MCF 10A (cell line): Measurements from ENCODE around the gene SNX14. TPM values are rescaled to one million over a fixed set of nuclear protein-coding genes. Genes with fewer than 3 reads are reported as not detected.
A peak's percentile ranks its signal among the peaks of the same experiment; 100 is the strongest.

Experiments used
- Bru-seq: library from RNA; stranded (reverse); fragments of 400-500 nt; gene quantifications from one replicate; lab custom pipeline; 2021; lab: Mats Ljungman, UMichigan
- BruChase-seq, 2 experiments: library from RNA; stranded (reverse); fragments of 400-500 nt; gene quantifications; one replicate each; lab custom pipeline; 2021; lab: Mats Ljungman, UMichigan
- BruUV-seq: library from RNA; stranded (reverse); fragments of 400-500 nt; replicated peaks from 2 replicates; lab custom pipeline; 2021; lab: Mats Ljungman, UMichigan
- CTCF ChIA-PET: fragments of 300-600 bp; sonication (Branson Sonifier 250); formaldehyde crosslinking; extraction: SDS; loops from one replicate; lab custom pipeline; 2021; ENCODE audit warnings: antibody characterized with exemption, inconsistent platforms; lab: Yijun Ruan, JAX
- POLR2A ChIA-PET: fragments of 300-600, 350-650 bp; sonication (Branson Sonifier 250); formaldehyde crosslinking; extraction: SDS; loops from one replicate; lab custom pipeline; 2020; ENCODE audit warnings: antibody characterized with exemption, inconsistent platforms; lab: Yijun Ruan, JAX
- DNase-seq: peaks from one replicate; pipeline ENCODE4 v3.0.0-alpha.2; 2018; ENCODE audit not compliant: unreplicated experiment
- H3K27ac Mint-ChIP-seq: one replicate; pipeline ENCODE4 v1.8.0; 2022; ENCODE audit warnings: mild to moderate bottlenecking, low read depth, mixed read lengths; ENCODE audit not compliant: unreplicated experiment
- H3K27me3 Mint-ChIP-seq: one replicate; pipeline ENCODE4 v1.8.0; 2022; ENCODE audit warnings: mixed read lengths; ENCODE audit not compliant: insufficient read depth, unreplicated experiment
- H3K36me3 Mint-ChIP-seq: one replicate; pipeline ENCODE4 v1.8.0; 2022; ENCODE audit warnings: mild to moderate bottlenecking, moderate library complexity, mixed read lengths; ENCODE audit not compliant: insufficient read depth, unreplicated experiment
- H3K4me1 Mint-ChIP-seq: one replicate; pipeline ENCODE4 v1.8.0; 2022; ENCODE audit warnings: mixed read lengths; ENCODE audit not compliant: insufficient read depth, unreplicated experiment
- H3K4me3 Mint-ChIP-seq: one replicate; pipeline ENCODE4 v1.8.0; 2022; ENCODE audit warnings: mild to moderate bottlenecking, moderate library complexity, mixed read lengths; ENCODE audit not compliant: unreplicated experiment
- H3K9me3 Mint-ChIP-seq: one replicate; pipeline ENCODE4 v1.8.0; 2022; ENCODE audit warnings: mixed read lengths; ENCODE audit not compliant: unreplicated experiment
- intact Hi-C: fragments of 100-400 bp; cut with micrococcal nuclease; formaldehyde crosslinking; loops from 2 replicates; pipeline ENCODE4 v1.14.1; 2022
- long read RNA-seq: library from polyadenylated mRNA; stranded (forward); transcript quantifications from one replicate; pipeline ENCODE4 v2.0.0, GENCODE V29; 2022
- total RNA-seq: library from RNA; stranded (reverse); gene quantifications from 2 replicates; pipeline ENCODE4 v1.2.3, GENCODE V29; 2022
- TF ChIP-seq, protein P1 (sequence below): fragments of 200-600 bp; IDR thresholded peaks from one replicate; pipeline ENCODE4 v1.8.0; 2022; ENCODE audit warnings: antibody characterized with exemption, mild to moderate bottlenecking; ENCODE audit not compliant: unreplicated experiment

SNX14 gene, protein sequence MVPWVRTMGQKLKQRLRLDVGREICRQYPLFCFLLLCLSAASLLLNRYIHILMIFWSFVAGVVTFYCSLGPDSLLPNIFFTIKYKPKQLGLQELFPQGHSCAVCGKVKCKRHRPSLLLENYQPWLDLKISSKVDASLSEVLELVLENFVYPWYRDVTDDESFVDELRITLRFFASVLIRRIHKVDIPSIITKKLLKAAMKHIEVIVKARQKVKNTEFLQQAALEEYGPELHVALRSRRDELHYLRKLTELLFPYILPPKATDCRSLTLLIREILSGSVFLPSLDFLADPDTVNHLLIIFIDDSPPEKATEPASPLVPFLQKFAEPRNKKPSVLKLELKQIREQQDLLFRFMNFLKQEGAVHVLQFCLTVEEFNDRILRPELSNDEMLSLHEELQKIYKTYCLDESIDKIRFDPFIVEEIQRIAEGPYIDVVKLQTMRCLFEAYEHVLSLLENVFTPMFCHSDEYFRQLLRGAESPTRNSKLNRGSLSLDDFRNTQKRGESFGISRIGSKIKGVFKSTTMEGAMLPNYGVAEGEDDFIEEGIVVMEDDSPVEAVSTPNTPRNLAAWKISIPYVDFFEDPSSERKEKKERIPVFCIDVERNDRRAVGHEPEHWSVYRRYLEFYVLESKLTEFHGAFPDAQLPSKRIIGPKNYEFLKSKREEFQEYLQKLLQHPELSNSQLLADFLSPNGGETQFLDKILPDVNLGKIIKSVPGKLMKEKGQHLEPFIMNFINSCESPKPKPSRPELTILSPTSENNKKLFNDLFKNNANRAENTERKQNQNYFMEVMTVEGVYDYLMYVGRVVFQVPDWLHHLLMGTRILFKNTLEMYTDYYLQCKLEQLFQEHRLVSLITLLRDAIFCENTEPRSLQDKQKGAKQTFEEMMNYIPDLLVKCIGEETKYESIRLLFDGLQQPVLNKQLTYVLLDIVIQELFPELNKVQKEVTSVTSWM
- 71.3 and 71.6 TPM in 2 replicates for total RNA-seq
- percentile 89 among the genes with signal in this experiment for Bru-seq, nascent RNA
- percentile 87 among the genes with signal in this experiment for BruChase-seq, experiment 1, labeled RNA remaining after a 6-hour chase
- percentile 94 among the genes with signal in this experiment for BruChase-seq, experiment 2, labeled RNA remaining after a 2-hour chase
- long read RNA-seq, transcript SNX14-201 (29 exons, 3,486 nt), result major isoform, 21 of 93 reads
- long read RNA-seq, transcript SNX14-203 (28 exons, 3,111 nt), result minor isoform, 20 of 93 reads
- long read RNA-seq, partial matches to known transcripts, result 9 of 93 reads
- long read RNA-seq, other reads (novel, unspliced or antisense), result 42 of 93 reads

DNA sequence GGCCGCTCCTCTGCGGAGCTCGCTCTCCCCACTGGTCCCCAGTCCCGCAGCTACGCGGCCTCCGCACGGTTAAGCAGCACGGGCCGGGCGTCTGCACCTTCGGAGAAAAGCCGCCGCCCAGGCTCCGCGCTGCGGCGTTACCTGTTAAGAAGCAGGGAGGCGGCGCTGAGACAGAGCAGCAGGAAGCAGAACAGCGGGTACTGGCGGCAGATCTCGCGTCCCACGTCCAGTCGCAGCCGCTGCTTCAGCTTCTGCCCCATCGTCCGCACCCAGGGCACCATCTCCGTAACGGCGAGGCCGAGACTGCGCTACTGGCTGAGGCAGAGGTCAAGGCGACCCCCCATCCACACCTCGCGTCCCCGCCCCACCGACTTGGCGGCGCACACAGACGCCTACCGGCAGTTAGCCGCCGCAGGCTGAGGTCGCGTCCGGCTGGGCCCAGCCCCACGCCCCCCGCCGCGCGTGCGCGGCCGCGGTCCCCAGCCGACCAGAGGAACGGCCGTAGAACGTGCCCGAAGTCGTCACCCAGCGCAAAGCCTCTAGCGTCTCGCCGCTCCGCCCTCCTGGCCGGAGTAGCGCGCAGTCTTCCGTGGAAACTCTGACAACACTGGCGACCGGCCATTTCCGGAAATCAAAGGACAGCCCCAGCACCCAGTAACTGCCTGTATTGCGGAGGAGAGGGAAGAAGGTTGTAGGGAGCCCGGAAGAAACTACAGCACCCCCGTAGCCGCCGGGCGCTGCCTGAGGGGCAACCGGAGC is at the start of gene SNX14:
SNX14 (minus strand) TSS at position 421 of the 759 bp plus-strand sequence; CDS start at position 281, 140 bp downstream.
- peaks cover 4% of the 10 kb centered on the region for H3K36me3 Mint-ChIP-seq
- no peaks in the 10 kb centered on the region for H3K9me3 Mint-ChIP-seq
- TF ChIP-seq, protein P1, sequence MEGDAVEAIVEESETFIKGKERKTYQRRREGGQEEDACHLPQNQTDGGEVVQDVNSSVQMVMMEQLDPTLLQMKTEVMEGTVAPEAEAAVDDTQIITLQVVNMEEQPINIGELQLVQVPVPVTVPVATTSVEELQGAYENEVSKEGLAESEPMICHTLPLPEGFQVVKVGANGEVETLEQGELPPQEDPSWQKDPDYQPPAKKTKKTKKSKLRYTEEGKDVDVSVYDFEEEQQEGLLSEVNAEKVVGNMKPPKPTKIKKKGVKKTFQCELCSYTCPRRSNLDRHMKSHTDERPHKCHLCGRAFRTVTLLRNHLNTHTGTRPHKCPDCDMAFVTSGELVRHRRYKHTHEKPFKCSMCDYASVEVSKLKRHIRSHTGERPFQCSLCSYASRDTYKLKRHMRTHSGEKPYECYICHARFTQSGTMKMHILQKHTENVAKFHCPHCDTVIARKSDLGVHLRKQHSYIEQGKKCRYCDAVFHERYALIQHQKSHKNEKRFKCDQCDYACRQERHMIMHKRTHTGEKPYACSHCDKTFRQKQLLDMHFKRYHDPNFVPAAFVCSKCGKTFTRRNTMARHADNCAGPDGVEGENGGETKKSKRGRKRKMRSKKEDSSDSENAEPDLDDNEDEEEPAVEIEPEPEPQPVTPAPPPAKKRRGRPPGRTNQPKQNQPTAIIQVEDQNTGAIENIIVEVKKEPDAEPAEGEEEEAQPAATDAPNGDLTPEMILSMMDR, result no peak
- H3K27me3 Mint-ChIP-seq, result no peaks in the 10 kb centered on the region
- H3K4me1 Mint-ChIP-seq, result peaks cover 19% of the 10 kb centered on the region
- peak; percentile 96 for DNase-seq
- CTCF ChIA-PET, result interaction anchor here (0.8 kb wide), 2 partner anchors 13 to 101 kb away, joined by 3 read pairs; no protein-coding TSS in a partner anchor
- intact Hi-C loops, result loop anchor here (5.0 kb wide), 3 partner anchors 49 to 191 kb away; partner anchors contain the start of gene SYNCRIP
- peak within 1 kb of the TSS; percentile 91 for H3K4me3 Mint-ChIP-seq
- BruUV-seq, result TSS peak; percentile 25
- peak within 1 kb of the TSS; percentile 98 for H3K27ac Mint-ChIP-seq
- POLR2A ChIA-PET, result interaction anchor here (0.6 to 7.6 kb wide), 20 partner anchors 9 to 1815 kb away, joined by 3 to 116 read pairs (median 4); partner anchors contain the start of gene SYNCRIP

DNA sequence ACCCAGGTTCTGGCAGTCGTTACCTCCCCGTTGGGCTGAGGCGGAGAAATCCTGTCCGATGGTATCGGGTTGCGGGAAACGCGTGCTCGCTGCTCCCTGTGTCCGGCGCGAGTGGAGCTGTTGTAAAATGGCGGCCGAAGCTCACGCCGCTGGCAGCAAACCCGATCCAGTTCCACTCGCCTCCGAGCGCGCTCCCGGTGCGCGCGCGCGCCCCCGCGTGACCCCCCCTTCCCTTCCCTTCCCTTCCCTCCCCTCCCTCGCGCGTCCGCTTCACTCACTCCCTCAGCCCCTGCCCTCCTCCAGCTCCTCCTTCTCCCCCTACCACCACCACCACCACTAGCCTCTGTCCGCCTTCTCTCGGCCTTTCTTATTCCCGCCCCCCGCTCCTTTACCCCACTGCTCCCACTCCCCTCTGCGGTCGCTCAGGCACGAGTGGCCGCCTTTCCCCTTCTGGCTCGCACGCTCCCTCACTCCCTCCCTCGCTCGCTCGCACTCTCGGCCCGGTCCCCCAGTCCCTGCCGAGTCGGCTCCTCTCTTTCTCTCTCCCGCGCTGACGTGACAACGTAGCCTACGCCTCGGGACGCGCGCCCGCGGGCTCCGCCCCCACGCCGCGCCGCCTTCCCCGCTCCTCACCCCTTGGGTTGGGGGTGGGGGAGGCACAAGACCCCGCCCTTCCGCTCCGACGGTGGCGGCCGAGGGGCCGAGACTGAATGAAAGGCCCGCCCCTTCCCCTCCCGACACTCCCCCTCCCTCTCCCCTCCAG is 49.3 kb upstream of the SNX14 start, which contains the start of gene SYNCRIP:
SYNCRIP (minus strand) TSS at position 113 of the 763 bp plus-strand sequence. CDS start 1,447 bp downstream, outside the sequence.
- H3K27ac Mint-ChIP-seq, result peak within 1 kb of the TSS; percentile 99
- ChIA-PET CTCF (interaction anchor here (0.6 to 9.4 kb wide), 2 partner anchors 34 to 215 kb away, joined by 3 to 69 read pairs; no protein-coding TSS in a partner anchor), POLR2A (interaction anchor here (0.5 to 10.2 kb wide), 18 partner anchors 10 to 1732 kb away, joined by 3 to 889 read pairs (median 4); partner anchors contain the start of genes NT5E and SNX14)
- intact Hi-C loops, result loop anchor here (1.0 to 5.0 kb wide), 2 partner anchors 35 to 51 kb away; partner anchors contain the start of gene SNX14
- H3K9me3 Mint-ChIP-seq, result no peaks in the 10 kb centered on the region
- no peaks in the 10 kb centered on the region for H3K27me3 Mint-ChIP-seq
- peaks cover 43% of the 10 kb centered on the region for H3K36me3 Mint-ChIP-seq
- no TSS peak for BruUV-seq
- TF ChIP-seq, protein P1, result no peak
- peak within 1 kb of the TSS; percentile 87 for H3K4me3 Mint-ChIP-seq
- H3K4me1 Mint-ChIP-seq, result peaks cover 38% of the 10 kb centered on the region
- DNase-seq, result peak; percentile 99
